Testis (tissue), 3 donors: Measurements from ENCODE around the gene USP2. TPM values are rescaled to one million over a fixed set of nuclear protein-coding genes. Genes with fewer than 3 reads are reported as not detected.
A peak's percentile ranks its signal among the peaks of the same experiment; 100 is the strongest.

Experiments used
- DNase-seq: peaks from one replicate; pipeline ENCODE4 v3.0.0-alpha.2; 2019
- H3K27ac ChIP-seq, 2 donors: fragments of 200-600 bp; sonication (generic); one replicate each; pipeline ENCODE4 v1.5.1; 2019
- H3K27me3 ChIP-seq: fragments of 200-600 bp; sonication (generic); one replicate; pipeline ENCODE4 v1.5.1; 2019
- H3K36me3 ChIP-seq: fragments of 200-600 bp; sonication (generic); one replicate; pipeline ENCODE4 v1.5.1; 2017; ENCODE audit warnings: low read depth; ENCODE audit errors: missing control alignments
- H3K4me1 ChIP-seq: fragments of 200-600 bp; sonication (generic); one replicate; pipeline ENCODE4 v1.5.1; 2019
- H3K4me3 ChIP-seq, 2 donors: fragments of 200-600 bp; sonication (generic); one replicate each; pipeline ENCODE4 v1.5.1; 2017 to 2019
- H3K9me3 ChIP-seq: fragments of 200-600 bp; sonication (generic); one replicate; pipeline ENCODE4 v1.5.1; 2017
- POLR2A ChIP-seq: fragments of 450-650 bp; IDR thresholded peaks from one replicate; pipeline ENCODE4 v1.6.1; 2017; ENCODE audit warnings: antibody characterized with exemption, mild to moderate bottlenecking, moderate library complexity
- WGBS, 2 donors: methylation state at CpG; one replicate each; pipeline ENCODE4 v1.1.5; 2018; 5-methylcytosine and 5-hydroxymethylcytosine counted together
- intact Hi-C: fragments of 100-400 bp; cut with DNase I; formaldehyde crosslinking; loops from one replicate; pipeline ENCODE4 v1.15.1; 2023; ENCODE audit warnings: low total_unique reads
- polyA plus RNA-seq: library from polyadenylated mRNA; stranded (reverse); fragments of 350-450 nt; fragmentation: Illumina TruSeq; extraction: RNeasy Lipid Tissue Mini Kit (QIAGEN cat#74804); gene quantifications from one replicate; pipeline ENCODE4 v1.2.3, GENCODE V29; 2014; ENCODE audit warnings: low read depth, low replicate concordance; ENCODE audit not compliant: insufficient read depth
- total RNA-seq, 2 donors: library from RNA; depleted of rRNA; stranded (reverse); fragments of >200 nt; gene quantifications; one replicate each; pipeline ENCODE4 v1.2.3, GENCODE V29; 2016
- TF ChIP-seq, protein P1 (sequence below), 3 experiments: fragments of 450-650 bp in 2 of 3; fragments of 200-600 bp in 1 of 3; sonication (generic) in 1 of 3; IDR thresholded peaks; one replicate each; pipeline ENCODE4 v1.5.1; 2016 to 2019; ENCODE audit warnings: antibody characterized with exemption in 3 of 3, mild to moderate bottlenecking in 2 of 3, moderate library complexity in 1 of 3

The USP2 gene
- total and polyA plus RNA-seq, 3 donors from 2014 or later: 41.2 to 168 (median 100) TPM

DNA sequence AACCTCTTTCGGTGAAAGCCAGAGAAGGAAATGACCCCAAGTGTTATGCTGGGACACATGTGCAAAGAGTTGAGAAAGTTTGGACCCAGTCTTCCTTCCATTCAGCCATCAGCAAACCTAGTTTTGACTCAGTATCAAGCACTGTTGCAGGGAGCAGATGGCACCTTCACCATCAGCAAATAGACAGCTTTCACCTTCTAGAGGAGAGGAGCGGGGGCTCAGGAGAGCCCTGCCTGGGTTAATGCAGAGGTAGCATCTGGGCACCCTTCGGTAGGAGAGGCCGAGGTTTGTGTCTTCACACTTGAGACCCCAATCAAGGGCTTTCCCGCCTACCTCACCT is 18.8 kb downstream of the USP2 start:
- TF ChIP-seq POLR2A: no peak
- TF ChIP-seq, protein P1, sequence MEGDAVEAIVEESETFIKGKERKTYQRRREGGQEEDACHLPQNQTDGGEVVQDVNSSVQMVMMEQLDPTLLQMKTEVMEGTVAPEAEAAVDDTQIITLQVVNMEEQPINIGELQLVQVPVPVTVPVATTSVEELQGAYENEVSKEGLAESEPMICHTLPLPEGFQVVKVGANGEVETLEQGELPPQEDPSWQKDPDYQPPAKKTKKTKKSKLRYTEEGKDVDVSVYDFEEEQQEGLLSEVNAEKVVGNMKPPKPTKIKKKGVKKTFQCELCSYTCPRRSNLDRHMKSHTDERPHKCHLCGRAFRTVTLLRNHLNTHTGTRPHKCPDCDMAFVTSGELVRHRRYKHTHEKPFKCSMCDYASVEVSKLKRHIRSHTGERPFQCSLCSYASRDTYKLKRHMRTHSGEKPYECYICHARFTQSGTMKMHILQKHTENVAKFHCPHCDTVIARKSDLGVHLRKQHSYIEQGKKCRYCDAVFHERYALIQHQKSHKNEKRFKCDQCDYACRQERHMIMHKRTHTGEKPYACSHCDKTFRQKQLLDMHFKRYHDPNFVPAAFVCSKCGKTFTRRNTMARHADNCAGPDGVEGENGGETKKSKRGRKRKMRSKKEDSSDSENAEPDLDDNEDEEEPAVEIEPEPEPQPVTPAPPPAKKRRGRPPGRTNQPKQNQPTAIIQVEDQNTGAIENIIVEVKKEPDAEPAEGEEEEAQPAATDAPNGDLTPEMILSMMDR (IDR thresholded peaks at IDR 0.05): no peak
- DNase-seq: no peak
- peak overlapping the region; percentile 68 to 71 for H3K27ac ChIP-seq
- no peaks in the 10 kb centered on the region for H3K36me3 ChIP-seq
- no peaks in the 10 kb centered on the region for H3K27me3 ChIP-seq
- H3K4me3 ChIP-seq: no peak overlapping the region
- H3K4me1 ChIP-seq: peaks cover 55% of the 10 kb centered on the region
- WGBS, 2 donors: 50 to 59% methylated on average over 1 to 5 of the region's 5 CpGs
- H3K9me3 ChIP-seq: no peaks in the 10 kb centered on the region
- intact Hi-C loops: no loop called here

DNA sequence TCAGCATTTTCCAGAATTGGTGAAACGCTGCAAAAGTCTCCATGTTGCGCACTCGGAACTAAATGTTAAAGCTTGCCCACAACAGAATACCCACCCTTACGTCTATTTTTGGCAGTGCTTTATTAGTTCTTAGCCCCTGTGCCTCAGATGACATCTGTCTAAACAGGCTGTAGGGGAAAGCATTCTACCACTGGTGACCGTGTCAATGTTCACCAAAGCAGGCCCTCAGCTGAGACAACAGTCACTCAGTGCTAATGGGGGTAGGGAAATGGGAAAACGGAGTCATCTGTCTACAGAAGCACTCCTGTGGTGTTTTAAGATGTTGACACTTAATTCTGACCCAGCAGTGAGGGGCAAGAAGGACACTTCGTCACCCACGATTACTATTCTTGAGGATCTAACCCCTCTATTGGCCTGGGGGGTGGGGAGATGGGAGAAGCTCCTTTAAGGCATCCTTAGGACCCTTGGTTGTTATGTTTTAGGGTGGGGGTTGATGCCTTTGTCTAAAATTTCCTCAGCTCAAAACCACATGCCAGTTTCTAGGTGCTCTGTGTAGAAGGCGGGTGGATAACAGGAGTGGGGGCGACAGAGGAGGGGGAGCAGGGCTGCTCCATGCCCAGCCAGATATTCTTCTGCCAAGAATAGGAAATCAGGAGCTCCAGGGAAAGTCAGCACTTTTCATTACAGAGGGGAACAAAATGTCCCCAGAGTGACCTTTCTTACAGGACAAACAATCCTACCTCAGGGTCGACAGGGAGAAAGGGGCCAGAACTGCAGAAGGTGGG is 19.4 kb downstream of the USP2 start:
- Histone ChIP-seq H3K4me3 (no peak overlapping the region), H3K36me3 (no peaks in the 10 kb centered on the region), H3K4me1 (peaks cover 49% of the 10 kb centered on the region), H3K27ac (peak overlapping the region in 1 of 2 donors; percentile 71), H3K27me3 (no peaks in the 10 kb centered on the region), H3K9me3 (no peaks in the 10 kb centered on the region)
- 52 to 63% methylated on average over 11 of the region's 11 CpGs for WGBS, 2 donors
- no peak for TF ChIP-seq POLR2A
- TF ChIP-seq, protein P1 (IDR thresholded peaks at IDR 0.05): no peak
- DNase-seq: no peak
- intact Hi-C loops: no loop called here

DNA sequence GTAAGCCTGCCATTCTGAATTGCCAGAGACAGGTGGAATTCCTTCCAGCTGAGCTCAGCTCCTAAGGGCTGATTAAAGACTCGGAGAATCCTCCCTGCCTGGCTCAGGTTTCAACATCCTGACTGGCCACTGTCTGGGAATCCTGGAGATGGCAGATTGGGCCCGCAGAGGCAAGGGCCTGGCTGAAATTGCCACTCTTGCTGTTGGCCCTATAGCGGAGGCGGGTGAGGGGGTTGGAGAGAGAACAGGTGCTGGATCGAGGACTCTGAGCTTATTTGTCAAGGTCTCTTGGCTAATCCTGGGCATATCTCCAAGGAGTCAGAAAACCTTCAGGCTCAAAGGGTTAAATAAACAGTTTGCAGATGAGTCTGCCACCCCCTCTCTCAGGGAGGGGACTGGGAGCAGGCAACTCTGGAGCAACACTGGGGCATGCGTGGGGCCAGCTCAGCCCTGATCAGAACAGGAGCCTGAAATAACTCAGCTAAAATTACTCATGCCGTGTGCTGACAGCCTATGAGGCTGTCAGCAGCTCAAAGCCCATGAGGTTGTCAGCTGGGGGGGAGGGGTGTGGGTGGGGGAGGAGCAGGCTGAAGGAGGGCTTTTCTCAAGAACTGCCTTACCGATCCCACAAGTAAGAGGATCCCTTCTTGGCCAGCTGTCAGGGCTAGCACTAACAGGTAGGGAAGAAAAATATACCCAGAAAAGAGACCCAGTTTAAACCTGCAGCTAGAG is 20.3 kb downstream of the USP2 start:
- Histone ChIP-seq H3K27ac (peak overlapping the region; percentile 6 to 71), H3K4me3 (no peak overlapping the region), H3K4me1 (peaks cover 41% of the 10 kb centered on the region), H3K27me3 (no peaks in the 10 kb centered on the region), H3K9me3 (no peaks in the 10 kb centered on the region), H3K36me3 (no peaks in the 10 kb centered on the region)
- WGBS, 2 donors: 39 to 45% methylated on average over 5 to 8 of the region's 8 CpGs
- intact Hi-C loops: no loop called here
- TF ChIP-seq POLR2A: no peak
- TF ChIP-seq, protein P1 (IDR thresholded peaks at IDR 0.05): no peak
- no peak for DNase-seq

DNA sequence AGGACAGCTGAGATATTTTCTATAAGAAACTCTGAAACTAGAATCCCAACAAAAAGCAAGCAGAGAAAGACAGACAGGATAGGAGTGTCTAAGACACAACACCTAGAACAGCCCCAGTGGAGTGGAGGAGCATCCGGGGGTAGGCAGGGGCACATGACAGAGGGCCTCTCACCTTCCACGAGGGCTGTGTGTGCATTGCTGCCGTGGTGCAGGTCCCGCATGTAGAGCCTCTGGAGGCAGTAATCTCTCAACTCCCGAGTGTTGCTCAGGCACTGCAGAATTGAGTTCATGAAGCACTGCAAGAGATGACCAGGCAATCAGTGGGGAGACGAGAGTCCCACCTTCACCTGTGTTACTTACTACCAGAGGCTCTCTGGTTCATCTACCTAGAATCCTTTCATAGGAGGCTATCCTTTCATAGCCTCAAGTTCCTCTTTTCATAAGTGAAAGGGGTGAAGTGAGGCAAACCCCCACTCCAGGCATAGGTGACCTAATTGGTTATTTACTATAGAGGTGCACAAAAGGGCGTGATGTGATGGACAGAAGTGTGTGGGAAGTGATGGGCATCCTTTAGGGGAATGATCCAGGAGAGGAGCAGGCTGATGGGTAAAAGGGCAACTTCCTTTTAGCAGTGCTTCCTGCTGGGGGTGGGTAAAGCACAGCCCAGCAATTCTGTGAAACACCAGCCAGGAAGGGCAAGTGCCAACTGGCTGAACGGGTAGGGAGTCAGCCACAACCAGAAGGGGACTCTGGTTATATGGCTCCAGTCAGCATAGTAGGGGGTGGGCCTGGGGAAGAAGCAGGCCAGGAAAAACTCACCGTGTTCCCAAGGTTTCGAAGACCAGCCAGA is 21.9 kb downstream of the USP2 start:
- Histone ChIP-seq H3K27me3 (no peaks in the 10 kb centered on the region), H3K27ac (no peak overlapping the region)
- intact Hi-C loops: loop anchor here (10.0 kb wide), 1 partner anchor 115 kb away; no protein-coding TSS in a partner anchor

More for the DNA sequence above, 21.9 kb downstream of the USP2 start:
- WGBS, 2 donors: 80 to 82% methylated on average over 10 of the region's 10 CpGs
- Histone ChIP-seq H3K4me3 (no peak overlapping the region), H3K4me1 (peaks cover 31% of the 10 kb centered on the region), H3K9me3 (no peaks in the 10 kb centered on the region), H3K36me3 (no peaks in the 10 kb centered on the region)
- no peak for DNase-seq
- no peak for TF ChIP-seq POLR2A
- TF ChIP-seq, protein P1 (IDR thresholded peaks at IDR 0.05): no peak
